Hematopoietic multipotent progenitor cell treated with erythropoietin and hydrocortisone succinate and interleukin-3 and kit ligand, for 8 days (in vitro differentiated cells): ENCODE measurements around the gene CHAF1A.

ENCODE experiments used
- DNase-seq: peaks from one replicate; pipeline ENCODE4 v3.0.0-alpha.2; 2015

The CHAF1A gene

DNA sequence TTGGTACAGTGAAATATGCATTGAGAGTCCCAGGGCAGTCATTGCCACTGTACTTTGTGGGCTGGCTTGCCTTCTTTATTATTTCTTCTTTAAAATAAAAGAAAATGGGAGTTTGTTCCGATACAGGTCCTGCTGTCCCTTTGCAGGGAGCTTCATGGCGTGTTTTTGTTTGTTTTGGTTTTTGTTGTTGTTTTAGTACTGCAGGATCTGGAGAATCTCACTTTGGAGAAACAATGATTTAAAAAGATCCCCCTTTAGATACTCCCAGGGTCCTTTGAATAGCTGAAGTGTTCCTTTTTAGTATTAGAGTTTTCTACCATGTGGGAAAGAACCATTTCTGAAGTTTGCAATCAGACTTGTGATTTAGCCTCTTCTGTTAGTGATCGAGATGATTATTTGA is 11.1 kb downstream of the CHAF1A start:
- DNase-seq: no peak

DNA sequence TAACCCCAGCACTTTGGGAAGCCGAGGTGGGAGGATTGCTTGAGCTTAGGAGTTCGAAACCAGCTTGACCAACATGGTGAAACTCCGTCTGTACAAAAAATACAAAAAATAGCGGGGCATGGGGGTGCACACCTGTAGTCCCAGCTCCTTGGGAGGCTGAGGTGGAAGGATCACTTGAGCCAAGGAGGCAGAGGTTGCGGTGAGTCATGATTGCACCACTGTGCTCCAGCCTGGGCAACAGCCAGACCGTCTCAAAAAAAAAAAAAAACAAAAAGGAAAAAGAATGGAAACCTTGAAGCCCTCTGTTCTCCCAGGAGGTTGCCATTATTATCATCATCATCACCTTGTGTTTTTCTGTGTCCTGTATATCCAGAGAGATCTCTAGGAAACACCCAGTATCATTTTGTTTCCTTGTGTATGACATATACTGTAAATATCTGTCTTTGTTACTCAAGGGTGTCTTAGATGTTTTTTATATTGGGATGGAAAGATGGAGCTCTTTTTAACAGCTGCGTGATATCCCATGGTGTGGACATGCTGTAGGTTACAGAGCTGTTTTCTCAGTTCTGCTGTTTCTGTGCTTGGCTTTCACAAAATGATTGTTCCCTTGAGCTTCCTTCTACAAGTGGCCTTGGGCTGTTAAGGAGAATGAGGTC is 11.8 kb downstream of the CHAF1A start:
- DNase-seq: no peak

DNA sequence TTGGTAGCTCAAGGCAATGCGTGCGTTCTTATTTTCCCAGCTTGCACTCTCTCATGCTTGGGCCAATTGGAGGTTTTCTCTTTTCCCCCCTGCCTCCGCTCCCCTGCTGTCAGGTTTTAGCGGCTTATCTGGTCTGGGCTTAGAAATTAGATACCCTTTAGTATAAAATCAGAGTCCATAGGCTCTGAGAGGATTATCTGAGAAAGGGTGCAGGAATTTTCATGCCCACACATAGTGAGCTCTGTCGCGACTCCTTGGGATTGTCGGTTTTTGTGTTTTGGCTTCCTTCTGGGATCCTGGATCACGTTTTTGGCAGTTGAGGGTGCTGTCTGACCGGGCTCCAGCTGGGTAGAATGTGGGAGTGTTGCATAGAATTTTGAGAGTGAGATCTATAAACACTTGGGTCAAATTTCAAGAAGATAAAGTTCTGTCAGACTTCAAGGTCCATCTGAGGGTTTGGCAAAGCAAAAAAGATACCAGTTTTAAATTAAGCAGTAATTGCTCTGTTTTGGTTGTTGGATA is 12.4 kb downstream of the CHAF1A start:
- DNase-seq: no peak

- DNase-seq: no peak
Measured at GRCh38 chr19:4415352-4415751, 12.9 kb downstream of the CHAF1A start.

GRCh38 chr19:4416268-4416667 is 13.8 kb downstream of the CHAF1A start:
- DNase-seq: no peak

DNA sequence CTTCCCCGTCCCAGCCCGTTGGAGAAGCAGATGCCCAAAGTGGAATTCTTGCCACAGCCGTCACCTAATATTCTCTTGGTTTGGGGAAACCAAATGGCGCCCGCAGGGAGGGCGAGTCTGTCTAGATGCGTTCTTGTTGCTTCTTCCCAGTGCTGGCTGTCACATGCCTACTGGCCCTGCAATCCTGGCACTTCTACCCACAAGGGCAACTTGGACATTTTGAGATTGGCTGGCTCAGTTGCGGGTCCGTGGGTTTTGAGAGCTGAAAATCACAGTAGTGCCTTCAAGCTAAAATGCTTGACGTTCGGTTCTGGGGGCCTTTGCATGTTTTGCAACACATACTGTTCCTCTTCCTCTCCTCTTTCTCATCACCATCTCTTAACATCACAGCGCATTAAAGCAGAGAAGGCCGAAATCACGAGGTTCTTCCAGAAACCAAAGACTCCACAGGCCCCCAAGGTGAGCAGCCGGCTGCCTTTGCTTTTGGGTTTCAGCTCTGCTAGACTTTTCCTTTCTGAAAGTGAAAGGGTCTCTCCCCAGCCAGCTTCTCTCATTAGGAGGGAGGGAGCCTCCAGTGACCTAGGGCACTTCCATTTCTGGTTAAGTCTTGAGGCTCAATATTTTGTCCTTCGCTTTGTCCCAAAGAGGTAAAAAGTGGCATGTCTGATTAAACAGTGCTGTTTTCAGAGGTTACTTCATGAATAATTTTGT is 21.1 kb downstream of the CHAF1A start:
- DNase-seq: no peak

GRCh38 chr19:4425537-4425936 is 23.1 kb downstream of the CHAF1A start:
- DNase-seq: no peak

DNA sequence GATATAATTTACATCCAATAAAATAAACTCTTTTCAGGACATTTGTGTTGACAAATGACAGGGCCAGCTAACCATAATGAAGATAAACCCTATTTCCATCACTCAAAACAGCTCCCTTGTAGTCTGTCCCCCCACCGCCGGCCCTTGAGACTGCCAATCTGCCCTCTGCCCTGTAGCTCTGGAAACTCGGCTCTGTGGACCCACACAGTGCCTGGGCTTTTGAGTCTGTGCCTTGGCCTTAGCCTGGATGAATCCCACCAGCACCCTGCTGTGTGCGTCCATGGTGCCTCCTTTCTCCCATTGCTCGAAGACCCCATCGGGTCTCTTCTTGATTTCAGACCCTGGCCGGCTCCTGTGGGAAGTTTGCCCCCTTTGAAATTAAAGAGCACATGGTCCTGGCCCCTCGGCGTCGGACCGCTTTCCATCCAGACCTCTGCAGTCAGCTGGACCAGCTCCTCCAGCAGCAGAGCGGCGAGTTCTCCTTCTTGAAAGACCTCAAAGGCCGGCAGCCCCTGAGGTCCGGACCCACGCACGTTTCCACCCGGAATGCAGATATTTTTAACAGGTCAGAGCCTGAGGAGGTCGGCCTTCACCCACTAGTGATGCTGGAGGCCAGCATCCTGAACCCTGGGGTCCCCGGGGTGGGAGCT is 26.0 kb downstream of the CHAF1A start:
- no peak for DNase-seq

DNA sequence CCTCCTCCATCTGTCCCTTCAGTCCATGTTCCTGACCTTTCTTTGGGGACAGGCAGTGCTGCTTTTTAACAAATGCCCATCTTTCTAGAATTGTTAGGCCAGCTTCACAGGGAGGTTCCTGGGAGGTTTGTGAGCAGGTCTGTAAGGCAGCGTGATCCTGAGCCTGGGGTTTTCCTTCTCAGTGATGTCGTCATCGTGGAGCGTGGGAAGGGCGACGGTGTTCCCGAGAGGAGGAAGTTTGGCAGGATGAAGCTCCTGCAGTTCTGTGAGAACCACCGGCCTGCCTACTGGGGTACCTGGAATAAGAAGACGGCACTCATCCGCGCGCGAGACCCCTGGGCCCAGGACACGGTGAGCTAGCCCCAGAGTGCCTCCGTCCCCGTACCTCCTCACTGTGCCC is 26.8 kb downstream of the CHAF1A start:
- no peak for DNase-seq

- DNase-seq: no peak
Measured at GRCh38 chr19:4429771-4430171, 27.3 kb downstream of the CHAF1A start.

DNA sequence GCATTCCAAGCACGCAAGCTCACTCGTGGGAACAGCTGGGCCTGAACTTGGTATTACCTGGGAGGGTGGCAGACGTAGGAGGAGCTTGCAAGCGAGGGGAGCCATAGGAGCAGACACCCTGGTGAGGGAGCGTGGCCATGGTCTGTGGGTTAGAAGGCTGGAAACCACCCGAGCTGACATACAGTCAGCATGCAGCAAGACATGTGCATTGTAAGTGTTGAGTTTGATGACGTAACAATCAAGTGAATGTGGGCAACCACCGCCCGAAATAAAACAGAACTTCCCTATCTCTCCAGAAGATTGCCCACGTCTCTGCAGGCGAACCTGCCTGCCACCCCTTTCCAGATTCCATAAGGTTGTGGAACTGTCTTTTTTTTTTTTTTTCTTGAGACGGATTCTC is 28.3 kb downstream of the CHAF1A start:
- no peak for DNase-seq

GRCh38 chr19:4431296-4431695 is 28.9 kb downstream of the CHAF1A start:
- DNase-seq: no peak

DNA sequence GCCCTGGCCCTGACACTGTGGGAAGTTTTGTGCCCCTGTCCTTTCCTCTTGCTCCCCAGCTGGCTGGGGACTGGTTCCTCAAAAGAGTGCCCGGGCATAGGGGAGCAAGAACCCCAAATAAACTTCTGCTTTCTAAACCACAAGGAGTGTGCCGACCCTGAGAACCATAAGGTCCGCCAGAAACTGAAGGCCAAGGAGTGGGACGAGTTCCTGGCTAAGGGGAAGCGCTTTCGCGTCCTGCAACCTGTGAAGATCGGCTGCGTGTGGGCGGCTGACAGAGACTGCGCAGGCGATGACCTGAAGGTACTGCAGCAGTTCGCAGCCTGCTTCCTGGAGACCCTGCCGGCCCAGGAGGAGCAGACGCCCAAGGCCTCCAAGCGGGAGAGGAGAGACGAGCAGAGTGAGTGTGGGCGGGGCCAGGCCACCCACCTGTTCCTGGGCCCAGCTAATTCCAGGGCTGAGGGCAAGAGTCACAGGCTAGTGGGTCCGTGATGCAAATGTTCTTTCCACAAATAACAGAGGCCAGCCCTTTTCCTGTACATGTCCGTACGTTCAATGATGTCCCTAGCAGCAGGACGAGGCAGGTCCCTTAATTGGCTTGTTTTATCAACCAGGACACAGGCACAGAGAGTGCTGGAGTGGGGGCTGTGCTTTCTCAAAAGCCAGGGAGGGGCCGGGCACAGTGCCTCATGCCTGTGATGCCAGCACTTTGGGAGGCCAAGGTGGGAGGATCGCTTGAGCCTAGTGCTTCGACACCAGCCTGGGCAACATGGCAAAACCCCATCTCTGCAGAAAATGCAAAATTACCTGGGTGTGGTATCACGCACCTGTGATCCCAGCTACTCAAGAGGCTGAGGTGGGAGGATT is 29.6 kb downstream of the CHAF1A start:
- DNase-seq: no peak

GRCh38 chr19:4432918-4433506 is 30.6 kb downstream of the CHAF1A start:
- no peak for DNase-seq

GRCh38 chr19:4434391-4434790 is 32.0 kb downstream of the CHAF1A start:
- DNase-seq: no peak

DNA sequence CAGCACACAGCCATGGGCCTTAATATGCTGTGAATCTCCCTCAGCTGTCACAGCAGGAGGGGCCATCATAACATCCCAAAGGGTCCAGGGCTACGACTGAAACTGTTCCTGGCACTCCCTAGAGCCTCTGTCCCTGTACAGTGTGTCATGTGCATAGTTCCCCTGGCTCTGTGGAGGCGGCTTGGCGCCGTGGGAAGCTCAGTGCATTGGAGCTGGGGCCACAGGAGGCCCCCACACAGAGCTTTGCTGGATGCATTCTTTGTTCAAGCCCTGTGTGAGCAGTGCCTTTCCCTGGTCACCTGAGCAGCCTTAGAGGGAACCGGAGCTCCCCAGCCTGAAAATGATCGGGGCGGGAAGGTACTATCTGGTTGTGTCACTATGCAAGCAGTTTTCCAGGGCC is 33.8 kb downstream of the CHAF1A start:
- DNase-seq: no peak

DNA sequence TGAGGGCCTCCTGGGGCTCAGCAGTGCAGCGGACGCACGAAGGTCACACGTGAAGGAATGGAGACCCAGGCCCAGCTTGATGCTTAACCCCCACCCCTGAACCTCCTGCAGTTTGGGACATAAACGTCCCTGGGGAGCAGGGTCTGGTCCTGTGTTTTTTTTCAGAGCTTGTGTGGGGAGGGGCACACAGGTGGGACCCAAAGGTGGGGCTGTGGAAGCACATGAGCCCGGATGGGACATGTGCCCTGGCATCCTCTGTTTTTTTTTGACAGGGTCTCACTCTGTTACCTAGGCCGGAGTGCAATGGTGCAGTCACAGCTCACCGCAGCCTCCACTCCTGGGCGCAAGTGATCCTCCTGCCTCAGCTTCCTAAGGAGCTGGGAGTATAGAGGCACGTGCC is 34.7 kb downstream of the CHAF1A start:
- no peak for DNase-seq

- no peak for DNase-seq
Measured at GRCh38 chr19:4439243-4439642, 36.8 kb downstream of the CHAF1A start.

GRCh38 chr19:4441994-4442818 is 39.8 kb downstream of the CHAF1A start:
- DNase-seq: no peak

DNA sequence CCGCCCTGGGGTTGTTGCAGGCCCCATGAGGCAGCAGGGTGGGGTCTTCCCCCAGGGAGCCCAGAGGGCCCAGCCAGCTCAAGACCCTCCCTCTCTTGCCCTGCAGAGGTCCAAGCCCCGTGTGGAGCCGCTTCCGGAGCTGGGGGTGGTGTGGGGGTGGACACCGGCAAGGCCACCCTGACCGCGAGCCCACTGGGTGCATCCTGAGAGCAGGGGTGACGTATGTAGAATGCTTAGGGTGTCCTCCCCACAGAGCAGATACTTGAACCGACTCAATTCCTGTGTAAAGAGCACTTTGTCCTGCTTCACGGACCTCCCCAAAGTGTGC is 40.3 kb downstream of the CHAF1A start:
- DNase-seq: no peak

- no peak for DNase-seq
Measured at GRCh38 chr19:4443188-4443587, 40.7 kb downstream of the CHAF1A start.
